LNCaP clone FGC (cell line): Measurements from ENCODE around the gene HIPK2.

Source experiments
- DNase-seq: peaks from one replicate; pipeline ENCODE4 v3.0.0-alpha.2; 2011; ENCODE audit warnings: low read depth
- H3K4me3 ChIP-seq: 2 replicates; pipeline ENCODE4 v1.5.1; 2011; ENCODE audit warnings: mild to moderate bottlenecking, low read depth, low read length, control low read depth
- TF ChIP-seq, protein P1 (sequence below): IDR thresholded peaks from 2 replicates; pipeline ENCODE4 v1.5.1; 2012; ENCODE audit warnings: mild to moderate bottlenecking; ENCODE audit not compliant: control insufficient read depth, insufficient read depth; ENCODE audit errors: extremely low read depth

HIPK2 gene

DNA sequence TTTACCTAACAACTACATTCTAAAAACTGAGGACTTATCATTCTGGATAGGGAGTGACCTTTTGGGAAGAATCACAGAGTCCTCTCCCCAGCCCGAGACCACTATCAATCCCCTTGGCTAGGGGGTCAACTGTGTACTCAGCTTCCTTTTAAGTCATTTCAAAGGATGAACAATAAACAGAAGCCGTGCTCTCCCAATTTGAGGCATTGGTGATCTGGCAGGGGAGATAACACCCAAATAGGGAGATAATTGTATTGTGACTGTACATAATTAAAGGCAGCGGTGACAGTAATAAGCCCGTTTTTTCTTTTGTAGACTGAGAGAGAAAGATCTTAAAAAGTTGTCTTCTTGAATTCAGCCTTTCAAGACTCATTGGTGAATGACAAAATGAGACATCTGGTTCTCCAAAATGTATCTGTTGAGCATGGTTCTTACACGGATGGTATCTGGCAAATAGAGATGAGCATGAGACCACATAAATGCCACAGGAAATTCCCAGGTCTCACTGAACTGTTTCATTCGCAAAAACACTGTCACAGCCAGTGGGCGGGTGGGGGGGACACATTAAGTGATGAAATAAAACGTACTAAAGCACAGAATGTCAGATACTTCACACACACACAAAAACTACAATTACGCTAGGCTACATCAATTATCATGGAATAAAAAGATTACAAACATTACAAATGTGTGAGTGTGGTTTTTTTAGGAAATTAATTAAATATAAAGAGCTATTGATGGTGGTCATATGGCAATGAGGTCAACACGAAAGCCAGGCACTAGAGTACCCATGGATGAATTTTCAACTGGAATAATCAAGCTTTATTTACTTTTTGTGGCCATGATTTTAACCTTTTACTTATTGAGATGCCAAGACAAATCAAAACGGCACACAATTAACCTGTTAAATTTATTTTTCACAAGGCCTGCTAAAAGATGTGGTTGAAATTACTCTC is 108.4 kb downstream of the HIPK2 start:
- TF ChIP-seq, protein P1, sequence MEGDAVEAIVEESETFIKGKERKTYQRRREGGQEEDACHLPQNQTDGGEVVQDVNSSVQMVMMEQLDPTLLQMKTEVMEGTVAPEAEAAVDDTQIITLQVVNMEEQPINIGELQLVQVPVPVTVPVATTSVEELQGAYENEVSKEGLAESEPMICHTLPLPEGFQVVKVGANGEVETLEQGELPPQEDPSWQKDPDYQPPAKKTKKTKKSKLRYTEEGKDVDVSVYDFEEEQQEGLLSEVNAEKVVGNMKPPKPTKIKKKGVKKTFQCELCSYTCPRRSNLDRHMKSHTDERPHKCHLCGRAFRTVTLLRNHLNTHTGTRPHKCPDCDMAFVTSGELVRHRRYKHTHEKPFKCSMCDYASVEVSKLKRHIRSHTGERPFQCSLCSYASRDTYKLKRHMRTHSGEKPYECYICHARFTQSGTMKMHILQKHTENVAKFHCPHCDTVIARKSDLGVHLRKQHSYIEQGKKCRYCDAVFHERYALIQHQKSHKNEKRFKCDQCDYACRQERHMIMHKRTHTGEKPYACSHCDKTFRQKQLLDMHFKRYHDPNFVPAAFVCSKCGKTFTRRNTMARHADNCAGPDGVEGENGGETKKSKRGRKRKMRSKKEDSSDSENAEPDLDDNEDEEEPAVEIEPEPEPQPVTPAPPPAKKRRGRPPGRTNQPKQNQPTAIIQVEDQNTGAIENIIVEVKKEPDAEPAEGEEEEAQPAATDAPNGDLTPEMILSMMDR: no peak
- no peak overlapping the region for H3K4me3 ChIP-seq
- DNase-seq: no peak

DNA sequence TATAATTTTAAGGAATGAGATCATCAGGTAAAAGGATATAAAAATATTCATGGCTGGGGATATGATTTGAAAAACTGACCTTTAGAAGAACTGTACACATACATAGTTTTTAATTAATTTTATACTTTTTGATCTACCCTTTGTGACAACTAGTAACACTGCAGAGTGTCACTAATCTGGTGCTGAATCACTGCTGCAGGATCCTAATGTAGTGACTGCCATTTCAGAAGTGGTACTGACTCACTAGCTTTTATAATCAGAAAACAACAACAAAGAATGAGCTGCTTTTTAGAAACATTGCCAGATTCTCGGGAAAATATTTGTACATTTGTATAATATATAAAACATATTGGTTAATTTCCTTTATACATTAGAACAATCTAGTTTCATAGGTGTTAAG is 110.4 kb downstream of the HIPK2 start:
- DNase-seq: no peak

DNA sequence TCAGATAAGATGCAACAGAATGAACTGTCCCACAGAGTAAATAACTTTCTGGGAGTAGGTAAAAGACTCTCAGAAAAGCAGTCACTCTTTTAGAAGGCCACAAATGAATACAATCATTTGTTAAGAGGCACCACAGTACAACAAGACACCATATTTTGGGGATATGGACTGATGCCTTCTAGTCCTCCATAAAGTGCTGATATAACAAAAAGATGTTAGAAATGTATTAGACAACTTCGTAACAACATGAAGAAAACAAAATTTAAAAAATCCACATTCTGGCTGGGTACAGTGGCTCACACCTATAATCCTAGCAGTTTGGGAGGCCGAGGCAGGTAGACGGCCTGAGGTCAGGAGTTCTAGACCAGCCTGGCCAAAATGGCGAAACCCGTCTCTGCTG is 111.3 kb downstream of the HIPK2 start:
- no peak overlapping the region for H3K4me3 ChIP-seq
- no peak for DNase-seq
- TF ChIP-seq, protein P1: no peak

More for the DNA sequence above, 110.4 kb downstream of the HIPK2 start:
- no peak overlapping the region for H3K4me3 ChIP-seq
- TF ChIP-seq, protein P1: no peak

DNA sequence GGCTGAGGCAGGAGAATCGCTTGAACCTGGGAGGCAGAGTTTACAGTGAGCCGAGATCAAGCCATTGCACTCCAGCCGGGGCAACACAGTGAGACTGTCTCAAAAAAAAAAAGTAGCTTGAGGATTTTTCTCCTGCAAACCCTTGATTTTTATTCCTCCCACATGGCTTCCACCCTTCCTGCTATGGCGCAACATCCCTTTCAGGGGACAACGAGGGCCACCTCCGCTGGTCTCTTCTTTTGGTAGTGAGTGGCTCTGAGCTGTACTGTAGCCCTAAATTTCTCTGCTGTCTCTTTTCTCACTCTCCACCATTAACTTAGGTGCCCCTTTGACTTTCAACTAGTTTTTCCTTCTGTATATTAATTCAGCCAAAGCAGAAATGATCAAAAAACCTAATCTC is 113.4 kb downstream of the HIPK2 start:
- no peak overlapping the region for H3K4me3 ChIP-seq
- TF ChIP-seq, protein P1: no peak
- no peak for DNase-seq

DNA sequence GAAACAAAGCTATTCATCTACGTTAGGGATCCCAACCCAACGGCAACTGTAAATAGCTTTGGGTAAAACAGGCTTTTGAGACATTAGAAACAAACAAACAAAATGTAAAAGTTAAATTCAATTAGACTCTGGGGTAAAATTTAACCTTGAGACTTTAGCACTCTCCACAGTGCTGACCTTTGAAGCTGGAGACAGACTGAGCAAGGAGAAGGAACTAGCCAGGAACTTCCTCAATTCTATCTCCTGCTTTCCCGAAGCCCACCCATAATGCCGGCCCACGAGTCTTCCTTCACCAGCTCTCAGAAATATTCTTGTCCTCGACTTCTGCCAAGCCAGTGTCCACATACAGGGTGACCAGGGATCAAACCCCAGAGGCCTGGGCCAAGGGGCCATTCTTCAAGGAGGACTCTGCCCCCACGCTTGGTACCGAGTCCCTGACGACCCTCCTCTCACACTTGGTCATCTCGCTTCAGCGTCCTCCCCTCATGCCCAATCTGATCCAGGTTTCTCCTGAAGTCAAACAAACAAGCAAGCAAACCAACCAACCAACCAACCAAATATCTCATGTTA is 114.1 kb downstream of the HIPK2 start:
- no peak for DNase-seq
- TF ChIP-seq, protein P1: no peak
- H3K4me3 ChIP-seq: no peak overlapping the region

DNA sequence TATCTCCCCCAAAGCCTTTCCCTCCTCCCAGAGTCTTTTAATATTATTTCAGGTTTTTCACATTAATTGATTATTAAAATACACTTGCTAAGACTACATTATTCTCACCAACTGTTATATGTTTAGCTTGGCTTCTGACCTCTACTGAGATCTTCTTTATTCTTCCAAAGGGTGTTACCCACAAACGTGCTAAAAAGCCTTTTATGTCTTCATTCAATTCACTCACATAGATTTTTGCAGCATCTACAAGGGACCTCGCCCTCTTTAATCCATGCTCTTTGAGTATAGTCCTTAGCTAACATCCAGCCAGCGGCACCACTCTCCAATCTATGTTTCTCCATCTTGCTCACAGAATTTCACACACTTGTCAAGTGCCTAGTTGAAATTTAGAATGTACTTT is 115.9 kb downstream of the HIPK2 start:
- H3K4me3 ChIP-seq: no peak overlapping the region
- TF ChIP-seq, protein P1: no peak
- DNase-seq: no peak
